Measurements from ENCODE around the gene WSB2.

- TF ChIP-seq CTCF (IDR thresholded peaks at IDR 0.05) = no peak
- TF ChIP-seq POLR2A (IDR thresholded peaks at IDR 0.05) = no peak
Observed at GRCh38 chr12:118013283-118013682, 47.7 kb downstream of the WSB2 start.
